ENCODE data around the gene RAP2A.

GRCh38 chr13:97413694-97414093 lies 20.3 kb upstream of the RAP2A start:
- no peak for TF ChIP-seq CTCF (conservative IDR thresholded peaks at IDR 0.05; ENCODE audit: low read depth, low read length)
- no peak for TF ChIP-seq EZH2 (IDR thresholded peaks at IDR 0.05; ENCODE audit: low read length, unreplicated experiment)
